AG04449 (cell line): ENCODE measurements around the gene STAT2.
"Not testable (repeated sequence)": the region's sequence is repeated elsewhere in the genome, so short reads cannot be mapped to it uniquely, and the experiment has no call there.

Source experiments
- CTCF ChIA-PET: fragments of 350-600 bp; formaldehyde crosslinking; extraction: SDS; loops from one replicate; lab custom pipeline; 2021; ENCODE audit warnings: antibody characterized with exemption; lab: Yijun Ruan, JAX
- POLR2A ChIA-PET: fragments of 400-600, 350-600 bp; formaldehyde crosslinking; extraction: SDS; loops from one replicate; lab custom pipeline; 2020; ENCODE audit warnings: antibody characterized with exemption, inconsistent platforms; lab: Yijun Ruan, JAX
- DNase-seq: peaks from one replicate; pipeline ENCODE4 v3.0.0-alpha.2; 2010; ENCODE audit warnings: low read depth, low spot score
- H3K4me3 ChIP-seq: 2 replicates; pipeline ENCODE4 v1.5.1; 2011; ENCODE audit warnings: low read depth, mild to moderate bottlenecking, control low read depth, low read length
- TF ChIP-seq, protein P1 (sequence below): IDR thresholded peaks from one replicate; pipeline ENCODE4 v1.5.1; 2011; ENCODE audit warnings: mild to moderate bottlenecking, moderate library complexity, low read length, control low read depth, inconsistent platforms; ENCODE audit not compliant: insufficient read depth; ENCODE audit errors: missing control alignments

The STAT2 gene

DNA sequence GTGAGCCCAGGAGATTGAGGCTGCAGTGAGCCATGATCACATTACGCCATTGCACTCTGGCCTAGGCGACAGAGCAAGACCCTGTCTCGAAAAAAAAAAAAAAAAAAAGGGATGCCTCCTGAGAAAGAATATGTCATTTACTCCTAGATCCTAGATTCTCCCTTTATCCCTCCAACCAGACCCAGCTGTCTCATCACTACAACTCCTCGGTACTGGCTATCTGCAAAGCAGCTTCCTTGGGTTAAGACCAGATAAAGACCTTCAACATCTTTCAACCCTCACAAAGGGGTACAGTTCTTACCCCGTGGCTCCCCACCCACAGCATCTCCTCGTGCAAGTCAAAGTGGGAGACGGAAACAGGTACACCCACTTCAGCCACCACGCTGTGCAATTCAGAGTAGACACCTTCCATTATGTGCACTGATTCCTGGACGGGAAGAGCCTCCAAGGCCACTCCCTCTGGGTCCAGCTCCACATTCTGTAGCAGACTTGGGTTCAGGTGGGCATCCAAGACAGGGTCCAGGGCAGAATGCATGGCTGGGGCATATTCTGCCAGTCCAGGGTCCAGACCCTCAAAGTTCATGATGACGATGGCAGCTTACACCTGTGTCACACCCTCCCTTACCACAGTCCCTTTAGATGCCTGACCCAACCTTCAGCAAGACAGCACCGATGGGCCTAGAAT lies 27.3 kb downstream of the STAT2 start:
- TF ChIP-seq, protein P1, sequence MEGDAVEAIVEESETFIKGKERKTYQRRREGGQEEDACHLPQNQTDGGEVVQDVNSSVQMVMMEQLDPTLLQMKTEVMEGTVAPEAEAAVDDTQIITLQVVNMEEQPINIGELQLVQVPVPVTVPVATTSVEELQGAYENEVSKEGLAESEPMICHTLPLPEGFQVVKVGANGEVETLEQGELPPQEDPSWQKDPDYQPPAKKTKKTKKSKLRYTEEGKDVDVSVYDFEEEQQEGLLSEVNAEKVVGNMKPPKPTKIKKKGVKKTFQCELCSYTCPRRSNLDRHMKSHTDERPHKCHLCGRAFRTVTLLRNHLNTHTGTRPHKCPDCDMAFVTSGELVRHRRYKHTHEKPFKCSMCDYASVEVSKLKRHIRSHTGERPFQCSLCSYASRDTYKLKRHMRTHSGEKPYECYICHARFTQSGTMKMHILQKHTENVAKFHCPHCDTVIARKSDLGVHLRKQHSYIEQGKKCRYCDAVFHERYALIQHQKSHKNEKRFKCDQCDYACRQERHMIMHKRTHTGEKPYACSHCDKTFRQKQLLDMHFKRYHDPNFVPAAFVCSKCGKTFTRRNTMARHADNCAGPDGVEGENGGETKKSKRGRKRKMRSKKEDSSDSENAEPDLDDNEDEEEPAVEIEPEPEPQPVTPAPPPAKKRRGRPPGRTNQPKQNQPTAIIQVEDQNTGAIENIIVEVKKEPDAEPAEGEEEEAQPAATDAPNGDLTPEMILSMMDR = no peak
- no peak for DNase-seq
- peak overlapping the region; percentile 67 for H3K4me3 ChIP-seq
- ChIA-PET POLR2A (interaction anchor here (0.8 to 1.0 kb wide), 2 partner anchors 16 to 17 kb away, joined by 3 to 5 read pairs; partner anchors contain the start of gene CNPY2), CTCF (interaction anchor here (0.9 to 2.0 kb wide), 7 partner anchors 8 to 136 kb away, joined by 3 to 14 read pairs (median 4); no protein-coding TSS in a partner anchor)

DNA sequence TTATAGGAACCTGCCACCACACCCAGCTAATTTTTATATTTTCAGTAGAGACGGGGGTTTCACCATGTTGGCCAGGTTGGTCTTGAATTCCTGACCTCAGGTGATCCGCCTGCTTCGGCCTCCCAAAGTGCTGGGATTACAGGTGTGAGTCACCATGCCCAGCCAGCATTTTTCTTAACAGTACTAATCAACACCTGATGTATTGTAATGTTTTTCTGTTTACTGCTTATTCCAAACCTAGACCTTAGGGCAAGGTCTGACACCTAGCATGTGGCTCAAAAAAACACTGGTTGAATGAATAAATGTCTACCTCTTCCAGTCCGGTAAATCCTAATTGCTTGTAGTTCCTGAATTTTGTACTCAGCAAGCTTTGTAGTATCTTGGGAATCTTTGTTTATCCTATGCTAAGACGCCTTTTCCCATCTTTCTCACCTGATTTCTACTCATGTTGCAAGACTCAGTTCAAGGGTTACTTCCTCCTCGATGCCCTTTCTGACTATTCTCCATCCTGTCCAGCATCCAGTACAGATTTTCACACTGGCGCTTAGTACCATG lies 28.9 kb downstream of the STAT2 start:
- no peak for DNase-seq
- CTCF ChIA-PET = interaction anchor here (1.0 kb wide), 1 partner anchor 21 kb away, joined by 3 read pairs; no protein-coding TSS in a partner anchor

GRCh38 chr12:56326533-56326932 lies 33.4 kb downstream of the STAT2 start:
- no peak for DNase-seq
- ChIA-PET POLR2A (no interaction called here), CTCF (interaction anchor here (1.0 to 1.6 kb wide), 2 partner anchors 11 to 33 kb away, joined by 3 read pairs; partner anchors contain the start of gene STAT2)
- H3K4me3 ChIP-seq = no peak overlapping the region
- TF ChIP-seq, protein P1 = no peak

More for the DNA sequence above, 28.9 kb downstream of the STAT2 start:
- H3K4me3 ChIP-seq = no peak overlapping the region
- POLR2A ChIA-PET = no interaction called here
- TF ChIP-seq, protein P1 = no peak

- TF ChIP-seq, protein P1 = no peak
- no peak overlapping the region for H3K4me3 ChIP-seq
- CTCF ChIA-PET = interaction anchor here (1.0 kb wide), 2 partner anchors 12 to 19 kb away, joined by 3 read pairs; no protein-coding TSS in a partner anchor
- POLR2A ChIA-PET = no interaction called here
- DNase-seq = no peak
Measured at GRCh38 chr12:56326126-56326525, 33.8 kb downstream of the STAT2 start.

DNA sequence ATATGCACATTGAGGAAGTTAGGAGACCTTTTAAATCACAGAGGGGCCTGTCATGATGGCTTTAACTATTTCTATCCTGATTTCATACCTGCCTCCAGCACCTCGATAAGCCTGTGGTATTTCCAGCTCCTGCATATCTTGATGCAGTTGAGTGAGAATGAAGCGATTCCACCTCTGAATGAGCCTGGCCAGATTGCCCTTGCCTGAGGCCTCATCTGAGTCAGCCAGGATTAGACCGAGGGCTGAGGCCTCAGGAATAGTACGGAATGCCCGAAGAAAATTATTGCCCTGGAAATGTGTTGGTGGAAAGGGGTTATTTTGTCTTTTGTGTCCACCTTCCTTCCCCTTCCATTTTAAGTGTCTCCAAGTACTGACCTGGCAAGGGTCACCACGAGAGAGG lies 35.7 kb downstream of the STAT2 start:
- H3K4me3 ChIP-seq = no peak overlapping the region
- TF ChIP-seq, protein P1 = no peak
- no peak for DNase-seq
- CTCF ChIA-PET = interaction anchor here (1.0 to 1.5 kb wide), 3 partner anchors 9 to 36 kb away, joined by 3 to 5 read pairs (median 3); partner anchors contain the start of genes PAN2 and STAT2
- POLR2A ChIA-PET = interaction anchor here (1.0 kb wide), 2 partner anchors 8 to 9 kb away, joined by 3 to 5 read pairs; partner anchors contain the start of genes CNPY2 and PAN2

GRCh38 chr12:56321610-56322009 lies 38.3 kb downstream of the STAT2 start:
- POLR2A ChIA-PET, CTCF ChIA-PET, H3K4me3 ChIP-seq, DNase-seq: not testable (repeated sequence)
